Bronchial epithelial cell (primary cell): ENCODE results near the gene CFAP251. TPM values are rescaled to one million over a fixed set of nuclear protein-coding genes. Genes with fewer than 3 reads are reported as not detected.
A peak's percentile ranks its signal among the peaks of the same experiment; 100 is the strongest.

Source experiments
- DNase-seq: peaks from one replicate; pipeline ENCODE4 v3.0.0-alpha.2; 2010; ENCODE audit warnings: low read depth
- FAIRE-seq: peaks from 2 replicates; lab custom pipeline; 2011; peaks lifted over from hg19 to GRCh38; lab: Jason Lieb, UNC
- H3K27me3 ChIP-seq: 2 replicates; pipeline ENCODE4 v1.5.1; 2011; ENCODE audit warnings: low read length; ENCODE audit not compliant: control insufficient read depth, insufficient read depth
- H3K36me3 ChIP-seq: 2 replicates; pipeline ENCODE4 v1.5.1; 2011; ENCODE audit warnings: low read length; ENCODE audit not compliant: control insufficient read depth, insufficient read depth
- H3K4me3 ChIP-seq: 2 replicates; pipeline ENCODE4 v1.5.1; 2011; ENCODE audit warnings: mild to moderate bottlenecking, low read depth, low read length, control low read depth
- total RNA-seq: library from RNA; depleted of rRNA; stranded (reverse); fragments of >200 nt; gene quantifications from 2 replicates; pipeline ENCODE4 v1.2.1, GENCODE V29; 2014
- TF ChIP-seq, protein P1 (sequence below): IDR thresholded peaks from 2 replicates; pipeline ENCODE4 v1.5.1; 2011; ENCODE audit warnings: mild to moderate bottlenecking, moderate library complexity, low read length, control low read depth, inconsistent platforms; ENCODE audit not compliant: insufficient read depth, severe bottlenecking

CFAP251 gene
- total RNA-seq, 1 donor from 2014 or later = 13.7 TPM

DNA sequence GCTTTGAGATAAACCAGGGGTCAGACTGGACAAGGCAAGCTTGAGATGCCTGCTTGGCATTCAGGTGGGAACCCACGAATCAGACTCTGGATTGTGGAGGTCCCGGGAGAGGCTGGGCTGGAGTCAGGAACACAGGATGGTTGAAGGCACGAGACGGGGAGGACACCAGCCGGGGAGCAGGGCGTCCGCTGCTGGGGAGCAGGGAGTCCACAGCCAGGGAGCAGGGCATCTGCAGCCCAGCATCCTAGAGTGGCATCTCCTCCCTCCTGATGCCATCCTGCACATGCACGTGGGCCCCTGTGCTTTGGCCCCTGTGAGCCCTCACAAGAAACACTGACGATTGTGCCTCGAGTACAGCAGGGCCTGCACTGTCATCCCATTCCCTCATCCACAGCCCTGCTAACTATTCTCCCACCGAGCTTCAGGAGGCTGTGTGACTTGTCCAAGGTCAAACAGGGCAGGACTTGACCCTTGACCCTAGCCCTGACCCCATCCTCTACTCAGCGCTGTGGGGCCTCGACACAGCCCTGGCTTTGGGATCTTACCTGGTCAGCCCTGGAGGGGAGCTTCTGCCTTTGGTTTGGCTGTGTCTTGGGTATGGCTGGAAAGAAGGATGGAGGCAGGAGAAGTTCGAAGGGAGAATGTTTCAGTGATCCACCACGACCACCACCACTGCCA is 45.1 kb downstream of the CFAP251 start:
- FAIRE-seq (no peak), DNase-seq (no peak)
- Histone ChIP-seq H3K36me3 (peaks cover 29% of the 10 kb centered on the region), H3K27me3 (no peaks in the 10 kb centered on the region), H3K4me3 (no peak overlapping the region)
- TF ChIP-seq, protein P1, sequence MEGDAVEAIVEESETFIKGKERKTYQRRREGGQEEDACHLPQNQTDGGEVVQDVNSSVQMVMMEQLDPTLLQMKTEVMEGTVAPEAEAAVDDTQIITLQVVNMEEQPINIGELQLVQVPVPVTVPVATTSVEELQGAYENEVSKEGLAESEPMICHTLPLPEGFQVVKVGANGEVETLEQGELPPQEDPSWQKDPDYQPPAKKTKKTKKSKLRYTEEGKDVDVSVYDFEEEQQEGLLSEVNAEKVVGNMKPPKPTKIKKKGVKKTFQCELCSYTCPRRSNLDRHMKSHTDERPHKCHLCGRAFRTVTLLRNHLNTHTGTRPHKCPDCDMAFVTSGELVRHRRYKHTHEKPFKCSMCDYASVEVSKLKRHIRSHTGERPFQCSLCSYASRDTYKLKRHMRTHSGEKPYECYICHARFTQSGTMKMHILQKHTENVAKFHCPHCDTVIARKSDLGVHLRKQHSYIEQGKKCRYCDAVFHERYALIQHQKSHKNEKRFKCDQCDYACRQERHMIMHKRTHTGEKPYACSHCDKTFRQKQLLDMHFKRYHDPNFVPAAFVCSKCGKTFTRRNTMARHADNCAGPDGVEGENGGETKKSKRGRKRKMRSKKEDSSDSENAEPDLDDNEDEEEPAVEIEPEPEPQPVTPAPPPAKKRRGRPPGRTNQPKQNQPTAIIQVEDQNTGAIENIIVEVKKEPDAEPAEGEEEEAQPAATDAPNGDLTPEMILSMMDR = no peak

DNA sequence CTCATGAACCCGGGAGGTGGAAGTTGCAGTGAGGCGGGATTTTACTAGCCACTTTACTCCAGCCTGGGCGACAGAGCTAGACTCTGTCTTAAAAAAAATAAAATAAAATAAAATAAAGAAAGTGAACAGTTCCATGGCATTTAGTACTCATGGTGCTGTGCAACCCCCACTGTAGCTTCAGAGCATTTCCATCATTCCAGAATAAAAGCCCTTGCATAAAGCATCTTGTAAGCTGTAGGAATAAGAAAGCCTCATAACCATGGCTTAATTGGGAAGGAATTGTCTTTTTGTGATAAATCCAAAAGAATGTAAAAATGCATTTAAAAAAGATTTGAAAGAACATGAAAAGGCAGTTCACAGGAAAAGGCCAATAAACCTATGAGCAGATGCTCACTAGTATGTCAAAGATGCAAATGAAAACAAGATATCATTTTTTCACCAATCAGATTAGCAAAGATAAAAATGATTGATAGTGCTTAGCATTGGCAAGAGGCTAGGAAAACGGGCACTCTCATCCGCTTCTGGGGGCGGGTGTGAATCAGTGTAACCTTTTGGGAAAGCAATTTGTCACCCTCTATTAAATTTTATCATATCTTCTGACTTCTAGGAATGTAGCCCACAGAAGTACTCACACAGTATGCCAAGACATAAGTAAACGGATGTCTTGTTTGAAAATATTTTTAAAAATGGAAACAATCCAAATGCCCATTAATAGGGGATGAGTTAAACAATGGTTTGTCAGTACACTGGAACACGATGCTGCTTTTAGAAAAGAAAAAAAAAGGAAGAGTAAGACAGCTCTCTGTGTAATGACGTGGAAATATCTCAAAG is 46.6 kb downstream of the CFAP251 start:
- FAIRE-seq = no peak
- H3K4me3 ChIP-seq = no peak overlapping the region
- no peaks in the 10 kb centered on the region for H3K27me3 ChIP-seq
- TF ChIP-seq, protein P1 = no peak
- peaks cover 26% of the 10 kb centered on the region for H3K36me3 ChIP-seq
- peak; percentile 17 for DNase-seq

DNA sequence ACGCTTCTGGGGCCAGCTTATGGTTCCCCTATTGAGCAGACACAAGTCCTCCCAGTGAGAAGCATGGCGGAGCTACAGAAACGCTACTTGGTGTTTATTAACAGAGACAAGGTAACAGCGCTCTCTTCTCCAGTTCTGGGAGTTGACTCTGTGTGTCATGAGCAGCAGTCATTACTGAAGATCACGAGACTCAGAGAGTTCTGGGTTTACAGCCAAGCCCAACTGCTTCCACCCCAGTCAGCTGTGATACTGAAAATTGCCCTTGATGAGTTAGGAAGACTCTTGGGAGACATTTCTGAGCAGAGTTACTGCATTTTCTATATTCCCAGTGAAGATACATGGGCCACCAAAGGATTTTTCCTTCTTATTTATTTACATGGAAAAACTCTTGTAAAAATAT is 48.6 kb downstream of the CFAP251 start:
- H3K27me3 ChIP-seq = no peaks in the 10 kb centered on the region
- DNase-seq (no peak), FAIRE-seq (no peak)
- peaks cover 30% of the 10 kb centered on the region for H3K36me3 ChIP-seq
- no peak overlapping the region for H3K4me3 ChIP-seq
- TF ChIP-seq, protein P1 = no peak

DNA sequence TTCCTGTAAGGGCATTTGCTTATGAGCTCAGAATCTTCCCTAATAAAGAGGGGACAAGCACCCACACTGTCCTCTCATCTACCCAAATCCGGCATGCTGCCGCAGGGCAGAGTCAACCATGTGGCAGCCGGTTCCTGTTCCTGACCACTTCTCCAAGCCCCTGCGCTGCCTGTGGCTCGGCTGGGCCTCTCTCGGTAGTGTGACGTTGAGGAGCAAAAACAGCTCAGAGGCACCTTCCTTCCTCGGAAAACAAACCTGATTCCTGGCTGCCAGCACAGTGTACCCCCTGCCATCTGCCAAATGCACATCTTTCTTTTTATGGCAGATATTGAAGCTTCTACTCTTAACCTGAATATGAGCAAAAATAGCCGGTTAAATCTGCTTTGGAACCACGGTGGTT is 50.5 kb downstream of the CFAP251 start:
- DNase-seq = no peak
- peaks cover 21% of the 10 kb centered on the region for H3K36me3 ChIP-seq
- FAIRE-seq = no peak
- H3K27me3 ChIP-seq = no peaks in the 10 kb centered on the region
- TF ChIP-seq, protein P1 = no peak
- no peak overlapping the region for H3K4me3 ChIP-seq

DNA sequence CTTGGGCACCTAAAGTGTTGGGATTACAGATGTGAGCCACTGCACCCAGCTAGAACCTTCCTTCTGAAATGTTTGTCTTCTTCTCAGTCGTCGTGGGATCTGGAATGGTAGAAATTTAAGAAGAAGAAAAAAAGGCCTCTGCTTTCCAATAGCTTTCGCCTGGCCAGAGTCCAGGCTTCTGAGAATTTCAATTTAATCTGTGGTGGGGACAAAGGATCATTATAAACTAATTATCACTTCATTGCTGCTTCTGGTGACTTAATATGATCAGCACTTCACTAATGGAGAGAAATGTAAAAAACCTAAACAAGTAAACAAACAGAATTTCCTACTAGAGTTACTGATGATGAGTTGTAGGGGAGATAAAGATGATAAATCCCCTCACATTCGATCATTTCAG is 51.3 kb downstream of the CFAP251 start:
- TF ChIP-seq, protein P1 = no peak
- Histone ChIP-seq H3K27me3 (no peaks in the 10 kb centered on the region), H3K36me3 (peaks cover 21% of the 10 kb centered on the region), H3K4me3 (no peak overlapping the region)
- FAIRE-seq (no peak), DNase-seq (no peak)
